Measurements from ENCODE around the gene RMI2.

RMI2 gene

DNA sequence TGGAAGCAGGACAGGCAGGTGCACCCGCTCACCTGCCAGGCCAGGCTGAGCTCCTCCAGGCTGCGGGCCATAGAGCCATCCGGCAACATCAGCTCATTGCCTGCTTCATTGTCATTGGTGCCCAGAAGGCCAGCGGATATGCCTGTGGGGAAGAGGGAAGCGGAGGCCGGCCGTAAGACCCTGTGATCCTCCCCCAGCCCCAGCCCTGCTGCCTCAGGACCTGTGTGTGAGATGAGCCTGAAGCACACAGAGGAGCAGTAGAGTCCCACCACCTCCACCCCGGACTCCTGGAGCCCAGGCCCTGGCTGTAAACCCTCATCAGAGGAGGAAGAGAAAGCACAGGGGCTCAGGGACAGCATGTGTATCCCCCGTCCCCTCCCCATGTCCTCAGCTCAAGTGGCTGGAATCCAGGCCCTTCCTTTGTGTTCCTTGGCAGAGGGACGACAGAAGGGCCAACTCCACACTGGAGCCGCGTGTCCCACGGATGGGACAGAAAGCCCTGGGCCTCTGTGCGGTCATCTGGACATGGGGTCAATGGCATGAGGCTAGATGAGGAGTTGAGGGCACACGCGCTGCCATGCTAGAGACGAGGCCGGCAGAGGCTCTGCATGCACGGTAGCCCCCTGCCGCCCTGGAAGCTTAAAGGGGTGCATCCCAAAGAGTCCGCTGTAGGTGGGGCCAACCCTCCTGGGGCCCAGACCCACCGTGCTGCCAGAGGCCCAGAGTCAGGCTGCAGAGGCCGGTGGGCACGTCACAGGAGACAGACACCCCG, 39.1 kb downstream of the RMI2 start:
- DNase-seq (ENCODE audit: low spot score): no peak

DNA sequence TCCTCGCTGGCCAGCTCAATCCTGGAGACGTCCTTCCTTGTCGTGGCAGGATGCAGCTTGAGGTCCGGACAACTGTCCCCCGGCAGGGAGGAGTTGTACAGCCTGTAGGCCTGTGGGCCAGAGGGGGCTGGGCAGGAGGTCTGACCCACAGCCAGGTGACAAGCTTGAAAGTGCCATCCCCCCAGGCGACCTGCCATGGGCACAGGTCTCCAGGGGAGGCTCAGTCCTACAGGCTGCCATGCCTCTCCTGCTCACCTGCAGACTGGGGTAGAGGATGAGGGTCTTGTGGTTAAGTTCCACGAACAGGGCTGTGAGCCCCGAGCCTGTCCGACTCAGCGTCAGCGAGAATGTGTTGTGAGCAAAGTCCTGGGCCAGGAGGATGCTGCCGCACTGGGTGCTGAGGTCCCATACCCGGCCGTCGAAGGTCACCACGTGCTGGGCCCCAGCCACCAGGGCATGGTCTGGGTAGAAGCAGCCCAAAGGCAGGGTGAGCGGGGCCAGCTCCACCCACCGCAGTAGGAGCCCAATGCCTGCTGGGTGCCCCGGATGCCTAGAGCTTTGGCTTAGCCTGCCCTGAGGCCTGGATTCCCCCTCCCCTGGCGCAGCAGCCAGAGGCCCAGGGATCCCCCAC, 39.8 kb downstream of the RMI2 start:
- DNase-seq (ENCODE audit: low spot score): no peak

DNA sequence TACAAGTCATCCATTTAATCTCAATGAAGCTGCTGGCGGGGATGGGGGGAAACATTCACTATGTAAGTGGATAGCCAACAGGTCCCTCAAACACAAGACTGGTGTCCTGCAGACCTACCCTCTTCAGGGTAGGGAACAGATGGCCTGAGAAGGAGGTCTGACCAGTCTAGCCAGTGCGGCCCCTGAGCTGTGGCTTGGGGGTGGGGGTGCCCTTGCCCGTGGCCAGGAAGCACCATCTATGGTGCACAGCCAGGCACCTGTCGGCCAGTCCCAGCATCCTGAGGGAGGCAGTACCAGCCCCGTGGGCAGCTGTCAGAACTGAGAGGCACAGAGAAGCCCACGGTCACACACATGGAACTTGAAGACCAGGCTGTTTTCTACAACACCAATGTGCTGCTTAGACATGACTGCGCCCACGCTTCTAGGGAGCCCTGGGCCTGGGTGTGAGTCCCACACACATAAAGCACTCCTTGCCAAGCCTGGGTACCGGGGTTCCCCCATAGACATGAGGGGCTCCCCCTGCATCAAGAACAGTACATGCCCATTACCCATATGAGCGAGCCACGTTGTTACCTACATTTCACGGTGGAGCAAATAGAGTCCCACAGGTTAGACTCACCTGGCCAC, 40.9 kb downstream of the RMI2 start:
- DNase-seq (ENCODE audit: low spot score): no peak

DNA sequence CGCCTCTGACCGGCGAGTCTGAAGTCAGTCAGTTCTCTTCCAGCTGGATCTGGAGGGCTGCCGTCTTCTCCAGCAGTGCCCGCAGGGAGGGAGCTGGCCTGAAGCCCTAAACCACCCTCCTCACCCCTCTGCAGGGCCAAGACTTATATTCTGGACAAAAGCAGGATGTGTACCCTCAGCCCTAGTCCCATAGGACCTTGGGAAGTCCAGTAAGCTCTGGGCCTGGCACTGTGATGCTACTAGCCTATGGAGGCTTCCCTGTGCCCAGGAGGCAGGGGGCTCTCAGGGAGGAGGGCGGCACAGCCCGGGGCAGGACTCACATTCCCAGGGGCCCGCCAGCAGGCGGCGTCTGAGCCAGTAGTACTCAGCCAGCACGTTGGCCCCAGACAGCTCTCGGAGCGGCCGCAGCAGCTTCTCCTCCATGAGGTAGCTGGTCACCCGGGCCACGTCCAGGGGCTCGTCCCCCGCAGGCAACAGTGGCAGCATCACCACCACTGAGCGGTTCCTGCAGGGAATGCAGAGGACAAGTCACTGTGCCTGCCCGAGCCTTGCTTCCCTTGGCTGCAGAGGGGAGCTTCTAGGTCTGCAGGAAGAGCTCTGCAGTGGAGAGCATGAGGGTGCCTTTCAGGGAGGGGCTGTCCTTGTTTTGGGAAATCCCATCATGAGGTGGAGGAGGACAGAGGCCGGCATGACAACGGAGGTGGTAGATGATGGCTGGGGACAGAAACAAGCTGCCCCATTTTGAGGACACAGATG, 41.7 kb downstream of the RMI2 start:
- peak; percentile 84 for DNase-seq (ENCODE audit: low spot score)

DNA sequence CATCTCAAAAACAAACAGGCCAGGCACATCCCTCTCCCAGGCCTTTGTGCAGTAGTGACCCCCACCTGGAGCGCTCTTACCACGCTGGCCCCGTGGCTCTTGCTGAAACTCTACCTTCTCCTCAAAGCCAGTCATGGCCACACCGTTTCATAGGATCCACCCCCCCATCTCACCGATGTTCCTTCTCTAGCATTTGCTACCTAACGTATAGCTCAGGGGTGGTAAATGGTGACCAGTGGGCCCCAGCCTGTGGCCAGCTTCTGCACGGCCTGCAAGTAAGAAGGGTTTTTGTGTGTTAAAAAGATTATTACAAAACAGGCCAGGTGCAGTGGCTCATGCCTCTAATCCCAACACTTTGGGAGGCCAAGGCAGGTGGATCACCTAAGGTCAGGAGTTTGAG, 43.8 kb downstream of the RMI2 start:
- no peak for DNase-seq (ENCODE audit: low spot score)

DNA sequence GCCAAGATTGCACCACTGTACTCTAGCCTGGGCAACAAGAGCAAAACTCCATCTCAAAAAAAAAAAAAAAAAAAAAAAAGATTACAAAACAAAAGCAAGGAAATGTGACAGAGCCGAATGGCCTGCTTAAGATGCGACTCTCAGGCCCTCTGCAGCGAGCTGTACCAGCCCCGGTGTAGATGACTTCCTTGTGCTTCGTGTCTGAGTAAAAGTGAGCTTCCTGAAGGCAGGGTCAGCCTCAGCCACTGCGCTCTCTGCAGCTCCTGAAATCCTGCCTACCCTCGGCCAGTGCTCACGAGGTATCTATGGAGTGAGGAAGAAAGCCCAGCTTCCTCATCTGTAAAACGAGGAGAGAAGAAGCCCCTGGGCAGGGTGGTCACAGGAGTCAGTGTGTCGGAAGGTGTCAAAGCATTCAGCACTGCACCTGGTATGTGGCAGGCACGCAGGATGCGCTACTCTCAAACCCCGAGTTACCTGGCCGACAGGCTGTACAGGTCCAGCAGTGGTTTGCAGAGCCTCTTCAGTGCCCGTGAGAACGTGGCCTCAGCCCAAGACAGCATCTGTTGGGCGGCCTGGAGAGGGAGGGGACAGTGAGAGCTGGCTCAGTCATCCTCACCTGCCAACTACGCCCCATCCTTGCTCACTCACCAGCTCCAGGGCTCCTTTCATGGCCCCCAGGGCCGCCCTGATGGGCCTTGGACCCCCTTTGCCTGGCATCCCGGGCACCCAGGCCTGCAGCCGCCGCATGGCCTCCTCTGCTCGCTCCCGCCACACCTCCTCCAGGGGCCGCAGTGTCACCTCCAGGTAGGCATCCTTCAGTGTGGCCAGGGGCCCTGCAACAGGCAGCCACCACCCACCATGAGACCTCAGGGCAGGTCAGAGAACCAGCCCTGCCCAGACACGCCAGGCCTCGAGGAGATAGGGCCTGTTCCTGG, 44.6 kb downstream of the RMI2 start:
- DNase-seq (ENCODE audit: low spot score): peak; percentile 8

DNA sequence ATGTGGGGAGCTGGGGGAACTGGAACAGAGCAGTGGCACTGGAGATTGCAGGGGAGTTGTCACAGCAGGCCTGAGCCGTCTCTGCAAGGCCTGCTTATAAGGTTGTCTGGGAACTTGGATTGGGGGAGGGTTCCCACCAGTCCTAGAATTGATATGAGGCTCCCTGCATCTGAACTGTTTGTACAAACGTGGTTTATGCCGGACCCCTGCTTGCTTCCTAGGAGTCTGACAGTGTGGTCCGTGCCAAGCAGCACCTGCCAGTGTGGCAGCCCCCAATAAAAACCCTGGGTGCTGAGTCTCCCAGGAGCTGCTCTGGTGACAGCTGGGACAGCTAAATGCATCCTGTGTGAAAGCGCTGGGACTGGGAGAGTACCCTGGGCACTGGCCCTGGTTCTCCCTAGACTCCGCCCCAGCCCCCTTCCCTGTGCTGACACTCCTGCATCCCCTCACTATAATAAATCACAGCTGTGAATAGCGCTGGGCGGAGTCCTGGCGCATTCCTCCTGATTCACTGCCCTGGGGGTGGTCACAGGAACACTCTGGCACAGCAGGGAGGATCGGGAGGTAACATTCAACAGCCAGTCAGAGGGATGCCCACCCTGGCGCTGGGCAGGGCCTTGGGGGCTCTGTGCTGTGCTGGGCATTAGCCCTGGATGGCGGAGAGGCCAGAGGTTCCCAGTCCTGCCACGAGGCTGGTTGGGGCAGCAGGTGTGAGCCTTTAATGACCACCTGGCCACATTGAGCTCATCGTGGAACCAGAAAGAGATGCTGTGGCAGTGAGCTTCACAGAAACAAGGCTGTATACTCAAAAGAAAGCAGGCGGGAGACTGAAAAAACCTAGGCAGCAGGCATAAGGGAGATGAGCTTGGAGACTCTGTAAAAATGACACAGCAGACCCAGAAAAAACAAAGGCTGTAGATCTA, 45.6 kb downstream of the RMI2 start:
- peak; percentile 9 for DNase-seq (ENCODE audit: low spot score)

DNA sequence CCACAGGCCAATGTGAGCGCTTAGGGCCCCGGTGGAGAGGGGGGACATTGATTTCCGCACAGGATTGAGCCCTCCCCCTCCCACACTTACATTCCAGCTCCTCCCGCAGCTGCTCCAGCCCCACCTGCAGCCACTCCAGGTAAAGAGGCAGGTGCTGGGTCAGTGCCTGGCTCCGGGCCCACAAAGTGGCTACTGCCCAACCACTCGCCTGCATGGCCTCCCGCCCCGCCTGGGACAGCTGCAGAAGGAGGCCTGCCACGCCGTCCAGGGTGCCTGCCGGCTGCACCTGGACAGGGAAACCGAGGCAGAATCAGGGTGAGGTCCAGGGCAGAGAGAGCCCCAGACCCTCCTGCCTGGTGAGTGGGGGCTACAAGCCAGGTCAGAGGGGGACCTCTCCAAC, 46.3 kb downstream of the RMI2 start:
- DNase-seq (ENCODE audit: low spot score): no peak

DNA sequence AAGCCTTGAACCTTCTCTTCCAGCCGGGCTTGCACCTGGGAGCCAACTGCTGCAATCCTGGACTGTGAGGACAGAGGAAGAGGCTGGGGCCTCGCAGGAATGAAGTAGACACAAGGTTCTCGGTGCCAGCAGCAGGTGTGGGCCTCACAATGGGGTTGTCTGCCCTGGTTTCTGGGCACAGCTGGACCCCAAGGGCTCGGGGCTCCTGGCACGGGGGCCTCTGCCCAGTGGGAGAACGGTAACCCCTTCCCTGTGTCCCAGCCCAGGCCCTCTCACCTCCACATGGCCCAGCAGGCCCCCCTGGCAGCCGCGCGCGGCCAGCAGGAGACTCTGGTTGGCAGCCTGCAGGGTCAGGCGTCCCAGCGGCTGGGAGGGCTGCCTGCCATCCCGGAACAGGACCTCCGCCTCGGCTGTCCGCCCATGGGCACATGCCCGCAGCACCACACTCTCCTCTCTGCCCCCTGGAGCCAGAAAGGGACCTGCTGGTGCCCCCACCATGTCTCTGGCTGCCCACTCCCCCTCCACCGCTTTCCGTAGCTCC, 46.9 kb downstream of the RMI2 start:
- DNase-seq (ENCODE audit: low spot score): no peak

DNA sequence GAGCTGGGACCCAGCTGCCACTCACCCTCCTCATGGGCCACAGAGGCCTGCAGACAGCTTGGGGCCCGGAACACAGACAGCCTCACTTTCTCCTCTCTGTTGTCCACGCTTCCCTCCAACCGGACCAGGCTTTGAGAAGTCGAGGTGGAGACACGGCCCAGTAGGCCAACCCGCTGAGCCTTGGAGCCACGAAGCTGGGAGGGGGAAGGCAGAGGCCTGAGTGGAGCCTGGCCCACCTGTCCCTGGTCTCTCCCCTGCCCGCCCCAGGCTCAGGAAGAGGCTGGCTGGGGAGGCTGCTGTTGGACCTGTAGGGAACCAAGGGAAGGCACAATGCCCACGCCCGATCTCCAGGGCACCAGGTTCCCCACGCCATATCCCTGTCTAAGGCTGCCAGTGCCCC, 48.1 kb downstream of the RMI2 start:
- no peak for DNase-seq (ENCODE audit: low spot score)

DNA sequence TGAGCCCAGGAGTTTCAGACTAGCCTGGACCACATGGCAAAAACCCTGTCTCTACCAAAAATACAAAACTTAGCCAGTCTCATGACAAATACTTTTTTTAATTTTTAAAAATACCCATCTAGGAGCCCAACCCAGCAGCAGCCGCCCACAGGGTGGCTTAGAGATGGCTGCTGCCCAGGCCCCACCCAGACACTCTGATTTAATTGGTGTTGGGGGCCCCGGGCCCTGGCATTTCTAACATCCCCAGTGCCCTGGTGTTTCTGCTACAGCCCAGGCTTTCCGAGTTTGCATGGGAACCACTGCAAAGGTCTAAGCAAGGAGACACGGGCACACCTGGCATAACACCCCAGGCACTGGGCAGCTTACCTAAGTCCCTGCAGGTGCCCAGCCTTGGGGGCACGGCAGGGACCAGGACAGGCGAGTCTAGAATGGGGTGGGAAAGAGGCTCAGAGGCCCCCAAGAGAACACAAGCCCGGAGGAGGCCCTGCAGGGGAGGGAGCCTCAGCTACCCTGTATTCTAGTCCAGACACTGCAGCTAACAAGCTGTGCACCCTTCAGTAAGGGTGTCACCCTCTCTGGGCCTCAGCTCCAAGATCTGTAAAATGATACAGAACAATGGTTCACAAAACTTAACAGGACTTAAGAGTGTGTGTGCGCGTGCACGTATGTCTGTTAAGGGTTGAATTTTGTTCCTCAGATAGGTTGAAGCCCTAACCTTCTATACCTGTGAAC, 48.8 kb downstream of the RMI2 start:
- no peak for DNase-seq (ENCODE audit: low spot score)

DNA sequence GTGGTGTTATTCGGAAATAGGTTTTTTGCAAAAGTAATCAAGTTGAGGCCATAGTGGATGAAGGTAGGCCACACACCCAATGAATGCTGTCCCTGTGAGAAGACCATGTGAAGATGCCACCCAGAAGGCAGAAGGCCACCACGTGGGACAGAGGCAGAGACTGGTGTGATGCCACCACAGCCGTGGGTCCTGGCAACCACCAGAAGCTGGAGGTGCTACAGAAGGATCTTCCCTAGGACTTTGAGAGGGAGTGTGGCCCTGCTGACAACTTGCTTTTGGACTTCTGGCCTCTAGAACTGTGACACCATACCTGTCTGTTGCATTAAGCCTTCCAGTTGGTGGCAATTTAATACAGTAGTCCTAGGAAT, 49.3 kb downstream of the RMI2 start:
- DNase-seq (ENCODE audit: low spot score): no peak

DNA sequence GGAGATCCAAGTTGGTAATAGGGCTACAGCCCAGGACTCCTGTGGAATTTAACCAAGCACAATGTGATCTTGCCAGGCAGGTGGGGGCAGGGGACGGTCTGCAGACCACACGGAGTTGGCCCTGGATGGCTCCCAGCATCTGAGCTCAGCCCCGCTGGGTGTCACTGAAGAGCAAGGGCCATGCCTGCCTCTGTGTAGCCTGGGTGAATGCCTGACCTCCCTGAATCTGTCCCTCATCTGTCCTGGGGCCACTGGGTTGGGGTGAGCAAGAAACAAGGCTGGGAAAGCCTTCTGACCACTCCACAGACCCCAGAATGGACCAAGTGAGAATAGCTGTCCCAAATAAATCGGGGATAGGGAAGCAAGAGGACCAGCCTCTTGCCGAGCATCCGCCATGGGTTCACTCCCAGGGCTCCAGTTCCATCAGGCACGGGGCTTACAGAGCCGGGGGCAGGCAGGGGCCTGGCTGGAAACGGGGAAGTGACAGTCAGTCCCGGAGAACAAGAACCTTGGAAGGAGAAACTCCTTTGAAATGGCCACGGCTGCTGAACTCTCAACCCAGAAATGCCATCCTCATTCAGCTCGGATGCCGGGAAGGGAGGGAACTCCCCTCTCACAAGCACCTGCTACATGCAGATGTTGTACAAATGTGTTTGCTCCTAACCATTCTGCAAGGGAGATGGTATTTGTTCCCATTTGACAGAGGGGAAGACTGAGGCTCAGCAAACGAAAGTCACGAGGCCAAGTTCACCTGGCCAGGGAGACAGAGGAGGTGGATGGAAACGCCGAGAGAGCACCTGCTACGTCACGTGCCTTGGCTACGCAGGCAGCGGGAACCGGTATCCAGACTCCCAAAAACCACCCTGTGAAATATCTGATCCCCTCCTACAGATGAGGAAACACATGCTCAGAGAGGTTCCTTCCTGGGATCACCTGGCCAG, 50.0 kb downstream of the RMI2 start:
- no peak for DNase-seq (ENCODE audit: low spot score)

DNA sequence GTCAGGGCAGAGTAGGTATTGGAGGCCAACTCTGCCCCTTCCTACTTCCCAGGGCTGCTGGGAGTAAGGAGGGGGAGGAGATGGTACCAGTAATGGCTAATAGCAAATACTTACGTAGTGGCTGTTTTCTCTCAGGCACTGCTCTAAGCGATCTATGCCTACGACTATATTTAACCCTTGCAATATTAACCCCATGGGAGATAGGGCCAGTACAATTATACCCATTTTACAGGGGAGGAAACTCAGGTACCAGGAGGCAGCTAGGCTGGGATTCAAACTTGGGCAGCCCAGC, 50.6 kb downstream of the RMI2 start:
- no peak for DNase-seq (ENCODE audit: low spot score)

DNA sequence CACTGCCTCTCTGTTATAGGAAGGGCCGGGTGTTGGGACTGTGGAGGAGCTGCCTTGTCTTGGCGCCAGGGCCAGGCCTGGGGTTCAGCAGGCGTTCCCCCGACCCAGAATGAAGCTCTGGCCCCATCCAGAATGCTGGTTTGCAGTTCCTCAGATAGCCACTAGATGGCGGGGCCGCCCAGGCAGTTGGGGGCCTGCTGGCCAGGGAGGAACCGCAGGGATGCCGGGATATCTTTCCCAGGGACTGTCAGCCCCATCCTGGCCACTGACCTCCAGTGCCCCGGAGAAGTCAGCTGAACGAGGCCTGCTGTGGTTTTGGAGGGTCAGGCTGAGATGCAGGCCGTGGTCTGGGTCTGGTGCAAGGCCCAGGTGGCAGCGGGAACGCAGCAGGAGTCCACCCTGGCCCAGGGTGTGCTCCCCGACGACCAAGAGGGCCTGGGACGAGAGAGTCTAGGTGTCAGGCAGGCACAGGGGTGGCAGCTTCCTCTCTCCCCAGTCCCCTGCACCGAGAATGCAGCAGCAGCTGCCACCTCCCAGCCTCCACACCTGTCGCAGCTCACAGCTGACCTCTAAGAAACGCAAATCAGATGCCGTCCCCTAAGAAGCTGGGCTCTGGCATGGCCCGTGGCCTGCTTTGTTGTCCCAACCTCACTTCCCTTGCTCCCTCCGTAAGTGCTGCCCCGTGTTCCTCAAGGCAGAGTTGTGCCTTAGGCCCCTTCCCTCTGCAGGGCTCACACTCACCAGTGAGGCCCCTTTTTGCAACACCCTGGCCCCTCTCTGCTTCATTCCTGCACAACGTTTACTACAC, 51.2 kb downstream of the RMI2 start:
- DNase-seq (ENCODE audit: low spot score): peak; percentile 96

DNA sequence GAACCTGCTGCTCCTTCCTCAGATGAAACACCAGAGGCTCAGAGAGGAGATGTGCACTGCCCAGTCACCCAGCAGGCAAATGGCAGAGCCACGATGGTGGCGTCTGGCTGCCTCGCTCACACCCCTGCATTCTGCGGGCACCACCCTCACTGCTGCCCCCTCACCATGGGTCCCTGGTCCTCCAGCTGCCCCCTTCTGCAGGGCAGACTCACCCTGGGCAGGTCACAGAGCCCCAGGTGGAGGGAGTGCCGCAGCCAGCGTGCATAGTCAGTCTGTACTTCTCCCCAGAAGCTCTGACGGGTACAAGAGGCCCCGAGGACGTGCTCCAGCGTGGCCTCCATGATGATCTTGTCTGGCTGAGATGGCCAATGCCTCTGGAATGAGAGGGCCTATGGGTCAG, 52.9 kb downstream of the RMI2 start:
- no peak for DNase-seq (ENCODE audit: low spot score)

DNA sequence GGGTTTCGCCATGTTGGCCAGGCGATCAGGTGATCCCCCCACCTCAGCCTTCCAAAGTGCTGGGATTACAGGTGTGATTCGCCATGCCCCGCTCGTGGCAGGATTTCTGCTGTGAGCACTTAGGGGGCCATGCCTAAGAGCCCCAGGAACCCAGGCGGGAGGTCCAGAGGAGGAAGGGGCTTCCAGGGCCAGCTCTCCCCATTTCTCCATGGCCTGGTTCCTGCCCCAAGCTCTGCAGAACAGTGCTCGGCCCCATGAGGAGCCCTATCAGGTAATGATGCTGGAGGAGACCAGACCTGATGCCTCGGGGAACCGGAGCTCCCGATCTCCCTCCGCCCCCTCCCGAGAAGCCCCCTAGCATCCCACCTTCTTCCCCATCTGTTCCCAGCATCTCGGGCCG, 53.6 kb downstream of the RMI2 start:
- DNase-seq (ENCODE audit: low spot score): no peak

Measured in AG20443 (cell line).